ENCODE measurements around the gene ZDHHC19.

Gene ZDHHC19

GRCh38 chr3:196203846-196204245 is 7.4 kb downstream of the ZDHHC19 start:
- peaks cover 38% of the 10 kb centered on the region for H3K4me1 Mint-ChIP-seq
- no peaks in the 10 kb centered on the region for H3K9me3 Mint-ChIP-seq
- H3K27me3 Mint-ChIP-seq: no peaks in the 10 kb centered on the region
- peak overlapping the region; percentile 32 for H3K27ac Mint-ChIP-seq
- DNase-seq (ENCODE audit: low spot score in 2 of 2) (no peak), ATAC-seq (ENCODE audit: low read depth) (peak; percentile 64)
- no peaks in the 10 kb centered on the region for H3K36me3 Mint-ChIP-seq
- H3K4me3 Mint-ChIP-seq: peak overlapping the region; percentile 64

DNA sequence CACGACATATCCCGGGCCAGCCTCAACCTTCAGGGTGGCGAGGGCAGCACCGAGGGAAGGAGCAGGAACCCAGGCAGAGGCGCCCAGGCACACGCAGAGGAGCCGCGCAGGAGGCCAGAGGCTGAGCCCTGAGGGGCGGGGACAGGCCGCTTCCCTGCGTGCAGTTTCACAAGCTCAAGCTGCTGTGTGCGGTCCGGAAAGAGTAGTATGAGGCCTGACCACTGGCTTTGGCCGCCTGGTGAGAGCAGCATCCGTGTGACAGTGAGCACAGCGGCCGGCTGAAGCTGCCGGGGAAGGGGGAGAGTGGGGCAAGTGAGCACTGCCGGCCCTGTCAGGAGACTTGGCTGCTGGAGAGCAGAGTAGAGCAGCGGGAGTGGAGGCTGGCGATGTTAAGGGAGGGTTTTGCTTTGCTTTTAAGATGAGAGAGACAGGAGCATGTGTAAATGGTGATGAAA is 8.7 kb downstream of the ZDHHC19 start:
- H3K9me3 Mint-ChIP-seq: no peaks in the 10 kb centered on the region
- H3K27me3 Mint-ChIP-seq: no peaks in the 10 kb centered on the region
- no peak for DNase-seq (ENCODE audit: low spot score in 2 of 2)
- H3K4me3 Mint-ChIP-seq: peak overlapping the region; percentile 64
- ATAC-seq (ENCODE audit: low read depth): peak; percentile 42
- H3K36me3 Mint-ChIP-seq: no peaks in the 10 kb centered on the region
- peaks cover 31% of the 10 kb centered on the region for H3K4me1 Mint-ChIP-seq
- H3K27ac Mint-ChIP-seq: peak overlapping the region; percentile 32

- ATAC-seq (ENCODE audit: low read depth) (no peak), DNase-seq (ENCODE audit: low spot score in 2 of 2) (no peak)
- H3K4me3 Mint-ChIP-seq: no peak overlapping the region
- H3K27me3 Mint-ChIP-seq: no peaks in the 10 kb centered on the region
- no peaks in the 10 kb centered on the region for H3K9me3 Mint-ChIP-seq
- no peak overlapping the region for H3K27ac Mint-ChIP-seq
- no peaks in the 10 kb centered on the region for H3K36me3 Mint-ChIP-seq
- peaks cover 18% of the 10 kb centered on the region for H3K4me1 Mint-ChIP-seq
These were observed 12.1 kb downstream of the ZDHHC19 start for GRCh38 chr3:196198771-196199753.

GRCh38 chr3:196198081-196198675 is 13.0 kb downstream of the ZDHHC19 start:
- Mint-ChIP-seq H3K9me3 (no peaks in the 10 kb centered on the region), H3K4me1 (peaks cover 15% of the 10 kb centered on the region), H3K4me3 (no peak overlapping the region), H3K36me3 (no peaks in the 10 kb centered on the region), H3K27me3 (no peaks in the 10 kb centered on the region), H3K27ac (no peak overlapping the region)
- no peak for DNase-seq (ENCODE audit: low spot score in 2 of 2)
- no peak for ATAC-seq (ENCODE audit: low read depth)

DNA sequence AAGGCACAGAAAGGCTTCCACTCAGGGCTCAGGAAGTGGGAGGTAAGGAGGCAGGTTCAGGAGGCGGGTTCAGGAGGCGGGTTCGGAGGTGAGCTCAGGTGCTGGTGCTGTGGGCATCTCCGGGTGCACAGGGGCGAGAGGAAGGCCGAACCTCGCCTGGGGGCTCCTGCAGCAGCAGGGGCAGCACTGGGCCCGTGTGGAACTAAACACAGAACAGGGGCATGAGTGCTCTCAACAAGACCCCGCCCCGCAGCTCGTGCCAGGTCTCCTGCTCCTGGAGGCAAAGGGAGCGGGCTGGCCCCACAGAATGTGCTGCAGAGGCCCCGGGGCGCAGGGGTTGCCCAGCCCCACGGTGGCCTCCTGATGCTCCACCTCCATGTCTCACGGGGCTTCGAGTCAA is 13.7 kb downstream of the ZDHHC19 start:
- Mint-ChIP-seq H3K27ac (no peak overlapping the region), H3K27me3 (no peaks in the 10 kb centered on the region), H3K9me3 (no peaks in the 10 kb centered on the region), H3K4me1 (peaks cover 15% of the 10 kb centered on the region), H3K36me3 (no peaks in the 10 kb centered on the region), H3K4me3 (no peak overlapping the region)
- no peak for ATAC-seq (ENCODE audit: low read depth)
- no peak for DNase-seq (ENCODE audit: low spot score in 2 of 2)

DNA sequence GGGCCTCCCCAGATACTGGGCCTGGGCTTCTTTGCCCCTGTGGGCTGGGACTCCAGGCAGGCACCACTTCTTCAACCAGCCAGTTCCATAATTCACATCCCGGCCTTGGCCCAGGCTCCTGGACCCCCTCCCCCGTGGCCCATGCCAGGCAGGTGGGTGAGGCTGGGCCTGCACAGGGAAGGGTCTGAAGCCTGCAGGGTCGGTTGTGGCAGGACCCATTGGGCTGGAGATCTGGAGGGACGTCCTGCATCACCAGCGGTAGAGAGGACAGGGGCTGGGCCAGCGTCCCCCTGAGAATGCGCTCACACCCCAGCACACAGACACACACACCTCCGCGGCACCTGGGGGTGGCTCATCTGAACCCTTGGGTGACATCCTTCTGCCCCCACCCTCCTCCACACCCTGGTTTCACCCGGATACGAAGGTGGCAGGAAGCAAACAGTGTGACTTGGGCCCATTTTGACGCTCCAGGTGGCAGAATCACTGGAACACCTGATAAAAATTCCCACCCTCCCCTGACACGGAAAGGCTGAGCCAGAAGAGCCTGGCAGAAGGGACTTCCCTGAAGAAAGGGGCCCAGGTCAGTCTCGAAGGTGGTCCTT is 15.4 kb downstream of the ZDHHC19 start:
- no peaks in the 10 kb centered on the region for H3K36me3 Mint-ChIP-seq
- no peaks in the 10 kb centered on the region for H3K27me3 Mint-ChIP-seq
- ATAC-seq (ENCODE audit: low read depth) (no peak), DNase-seq (ENCODE audit: low spot score in 2 of 2) (no peak)
- H3K27ac Mint-ChIP-seq: peak overlapping the region; percentile 80
- no peak overlapping the region for H3K4me3 Mint-ChIP-seq
- H3K4me1 Mint-ChIP-seq: peaks cover 24% of the 10 kb centered on the region
- no peaks in the 10 kb centered on the region for H3K9me3 Mint-ChIP-seq

DNA sequence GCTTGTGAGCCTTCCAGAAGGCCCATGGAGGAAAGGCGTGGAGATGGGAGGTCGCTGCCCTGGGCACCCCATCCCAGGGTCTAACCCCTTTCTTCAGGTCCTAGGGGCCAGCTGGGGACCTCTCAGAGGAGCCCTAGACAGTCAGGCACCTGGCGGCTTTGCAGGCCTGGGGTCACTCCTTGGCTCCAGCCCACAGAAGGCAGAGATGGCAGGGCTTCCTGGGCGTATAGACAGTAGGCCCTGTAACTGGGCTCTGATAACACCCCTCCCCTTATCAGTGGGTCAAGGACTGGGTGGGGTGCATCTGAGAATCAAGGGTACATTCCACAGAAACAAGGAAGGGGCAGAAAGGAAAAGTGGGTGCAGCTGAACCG is 16.7 kb downstream of the ZDHHC19 start:
- no peaks in the 10 kb centered on the region for H3K36me3 Mint-ChIP-seq
- peak overlapping the region; percentile 80 for H3K27ac Mint-ChIP-seq
- H3K4me3 Mint-ChIP-seq: no peak overlapping the region
- H3K27me3 Mint-ChIP-seq: no peaks in the 10 kb centered on the region
- DNase-seq (ENCODE audit: low spot score in 2 of 2) (no peak), ATAC-seq (ENCODE audit: low read depth) (no peak)
- H3K9me3 Mint-ChIP-seq: no peaks in the 10 kb centered on the region
- H3K4me1 Mint-ChIP-seq: peaks cover 26% of the 10 kb centered on the region

DNA sequence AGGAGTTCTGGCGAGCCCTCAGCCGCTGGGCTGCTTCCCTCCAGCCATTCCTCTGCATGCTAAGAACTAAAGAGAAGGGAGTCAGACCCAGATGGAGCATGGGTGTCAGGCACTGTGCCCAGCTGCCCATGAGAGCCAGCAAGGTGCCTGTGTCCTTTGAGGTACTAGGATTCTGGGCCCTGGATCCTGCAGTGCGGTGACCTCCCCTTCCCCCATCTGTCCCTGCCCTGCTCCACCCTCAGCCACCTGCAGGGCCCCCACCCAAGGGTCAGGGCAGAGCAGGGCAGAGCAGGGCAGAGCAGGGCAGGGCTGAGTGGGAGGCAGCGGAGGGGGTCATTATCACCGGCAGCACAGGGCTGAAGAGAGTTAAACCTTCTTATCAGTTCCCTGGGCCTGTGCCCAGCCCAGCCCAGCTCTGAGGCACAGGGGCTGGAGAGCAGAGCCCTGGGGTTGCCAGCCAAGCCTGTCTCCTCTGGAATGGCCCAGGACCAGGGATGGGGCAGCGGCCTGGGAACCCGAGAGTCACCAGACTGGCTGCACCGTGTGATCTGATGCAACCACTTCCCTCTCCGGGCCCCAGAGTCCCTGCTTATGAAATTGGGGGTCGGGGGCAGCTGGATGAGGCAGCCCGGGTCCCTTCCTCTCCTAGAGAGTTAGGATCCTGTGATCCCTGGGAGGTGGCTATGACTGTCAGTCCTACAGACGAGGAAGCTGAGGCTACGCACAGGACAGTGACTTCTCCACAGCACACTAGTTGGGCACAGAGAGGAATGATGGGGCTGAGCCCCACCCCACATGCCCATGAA is 17.3 kb downstream of the ZDHHC19 start:
- H3K36me3 Mint-ChIP-seq: no peaks in the 10 kb centered on the region
- H3K4me3 Mint-ChIP-seq: no peak overlapping the region
- no peak for ATAC-seq (ENCODE audit: low read depth)
- no peaks in the 10 kb centered on the region for H3K27me3 Mint-ChIP-seq
- H3K9me3 Mint-ChIP-seq: no peaks in the 10 kb centered on the region
- DNase-seq (ENCODE audit: low spot score in 2 of 2): no peak
- peaks cover 29% of the 10 kb centered on the region for H3K4me1 Mint-ChIP-seq
- peak overlapping the region; percentile 100 for H3K27ac Mint-ChIP-seq

DNA sequence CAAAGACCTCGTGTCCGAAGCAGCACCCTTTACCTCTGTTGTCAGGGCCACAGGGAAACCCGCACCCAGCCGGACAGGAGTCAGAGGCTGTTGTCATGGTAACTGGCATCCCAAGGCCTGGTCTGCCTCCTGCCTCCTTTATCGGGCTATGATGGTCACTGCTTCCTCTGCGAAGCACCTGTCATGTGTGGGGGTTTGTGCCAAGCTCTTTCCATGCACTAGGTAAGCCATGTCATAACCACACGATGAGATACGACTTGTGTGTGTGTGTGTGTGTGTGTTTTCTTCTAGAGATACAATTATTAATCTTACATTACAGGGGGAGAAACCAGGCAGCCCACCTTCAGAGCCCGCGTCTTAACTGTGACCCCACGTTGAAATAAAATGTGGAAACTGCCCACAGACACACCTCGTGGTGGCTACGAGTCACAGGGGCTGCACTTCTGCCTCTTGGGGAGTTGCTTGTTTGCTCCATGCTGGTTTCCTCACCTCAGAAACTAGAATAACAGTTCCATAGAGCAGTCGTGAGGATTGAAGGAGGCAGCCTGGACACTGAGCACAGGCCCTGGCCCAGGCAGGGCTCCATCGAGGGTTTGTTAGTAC is 18.0 kb downstream of the ZDHHC19 start:
- Mint-ChIP-seq H3K4me3 (no peak overlapping the region), H3K9me3 (no peaks in the 10 kb centered on the region), H3K27ac (peak overlapping the region; percentile 100), H3K4me1 (peaks cover 29% of the 10 kb centered on the region), H3K36me3 (no peaks in the 10 kb centered on the region), H3K27me3 (no peaks in the 10 kb centered on the region)
- ATAC-seq (ENCODE audit: low read depth) (no peak), DNase-seq (ENCODE audit: low spot score in 2 of 2) (no peak)

- no peaks in the 10 kb centered on the region for H3K27me3 Mint-ChIP-seq
- H3K27ac Mint-ChIP-seq: peak overlapping the region; percentile 100
- H3K9me3 Mint-ChIP-seq: no peaks in the 10 kb centered on the region
- ATAC-seq (ENCODE audit: low read depth) (peak; percentile 36), DNase-seq (ENCODE audit: low spot score in 2 of 2) (peak in 1 of 2 donors; percentile 35)
- H3K4me3 Mint-ChIP-seq: peak overlapping the region; percentile 78
- H3K36me3 Mint-ChIP-seq: no peaks in the 10 kb centered on the region
- H3K4me1 Mint-ChIP-seq: peaks cover 29% of the 10 kb centered on the region
These were observed 18.6 kb downstream of the ZDHHC19 start for GRCh38 chr3:196192524-196193051.

GRCh38 chr3:196192036-196192523 is 19.1 kb downstream of the ZDHHC19 start:
- ATAC-seq (ENCODE audit: low read depth) (peak; percentile 76), DNase-seq (ENCODE audit: low spot score in 2 of 2) (peak; percentile 73 to 80)
- H3K36me3 Mint-ChIP-seq: no peaks in the 10 kb centered on the region
- no peaks in the 10 kb centered on the region for H3K9me3 Mint-ChIP-seq
- no peaks in the 10 kb centered on the region for H3K27me3 Mint-ChIP-seq
- H3K4me3 Mint-ChIP-seq: peak overlapping the region; percentile 78
- H3K4me1 Mint-ChIP-seq: peaks cover 31% of the 10 kb centered on the region
- H3K27ac Mint-ChIP-seq: peak overlapping the region; percentile 100

DNA sequence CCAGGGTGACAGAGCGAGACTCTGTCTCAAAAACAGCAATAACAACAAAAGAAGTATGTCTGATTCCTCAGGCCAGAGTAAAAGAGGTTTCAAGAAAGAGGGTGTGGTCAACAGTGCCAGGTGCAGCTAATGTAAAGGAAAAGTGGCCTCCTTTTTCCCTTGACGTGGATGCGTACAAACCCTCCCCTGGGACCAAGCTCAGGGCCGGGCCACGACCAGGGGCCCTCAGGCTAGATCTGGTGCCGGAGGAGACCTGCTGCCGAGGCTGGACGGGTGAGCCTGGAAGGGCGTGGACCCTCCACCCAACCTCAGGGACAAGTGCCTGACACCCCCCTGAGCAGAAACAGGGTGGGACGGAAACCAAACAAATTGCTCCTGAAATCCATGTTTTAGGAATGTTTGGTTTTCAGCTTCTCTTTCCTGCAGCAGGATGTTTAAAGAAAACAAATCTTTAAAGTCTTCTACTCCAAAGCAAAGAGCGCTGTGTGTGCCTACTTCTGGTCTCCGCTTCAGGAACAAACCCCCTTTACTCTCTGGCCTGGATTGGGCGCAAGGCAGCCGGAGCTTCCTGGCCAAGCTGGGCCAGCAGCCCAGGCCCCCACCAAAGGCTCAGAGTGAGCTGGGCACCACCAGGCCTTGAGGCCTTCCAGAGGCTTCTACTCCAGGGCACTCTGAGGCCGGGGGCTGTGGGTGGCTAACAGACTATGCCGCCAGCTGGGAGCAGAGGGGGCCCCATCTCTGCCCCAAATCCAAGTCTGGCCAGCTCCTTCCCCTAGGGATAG is 21.4 kb downstream of the ZDHHC19 start:
- no peaks in the 10 kb centered on the region for H3K9me3 Mint-ChIP-seq
- H3K27me3 Mint-ChIP-seq: no peaks in the 10 kb centered on the region
- no peak overlapping the region for H3K27ac Mint-ChIP-seq
- ATAC-seq (ENCODE audit: low read depth) (no peak), DNase-seq (ENCODE audit: low spot score in 2 of 2) (no peak)
- no peaks in the 10 kb centered on the region for H3K36me3 Mint-ChIP-seq
- H3K4me1 Mint-ChIP-seq: peaks cover 40% of the 10 kb centered on the region
- no peak overlapping the region for H3K4me3 Mint-ChIP-seq
